NCI-H2107 treated with DMSO at 0.1 percent for 48 hours (cell line): ENCODE measurements around the gene ATG2B.

Experiments
- DNase-seq: peaks from one replicate; lab custom pipeline; 2025; ENCODE audit not compliant: unreplicated experiment; lab: John Stamatoyannopoulos, UW

The ATG2B gene

GRCh38 chr14:96362965-96363750 lies at the start of gene ATG2B, which contains the start of gene GSKIP:
Gene ATG2B, minus strand, starts transcription at chr14:96363341. Its CDS starts 365 bp downstream, at chr14:96362976.
Gene GSKIP, plus strand, starts transcription at chr14:96363526. Its CDS starts 18,722 bp downstream, at chr14:96382248.
- peak; percentile 77 for DNase-seq

GRCh38 chr14:96410119-96410518 lies 47.0 kb upstream of the ATG2B start:
- no peak for DNase-seq

GRCh38 chr14:96409701-96410100 lies 46.6 kb upstream of the ATG2B start:
- no peak for DNase-seq

- DNase-seq = no peak
Observed at GRCh38 chr14:96408608-96409007, 45.5 kb upstream of the ATG2B start.

GRCh38 chr14:96407935-96408570 lies 44.9 kb upstream of the ATG2B start:
- no peak for DNase-seq

GRCh38 chr14:96405677-96406076 lies 42.5 kb upstream of the ATG2B start:
- DNase-seq = no peak

- DNase-seq = no peak
Observed at GRCh38 chr14:96403409-96403808, 40.3 kb upstream of the ATG2B start.

GRCh38 chr14:96400495-96400894 lies 37.4 kb upstream of the ATG2B start:
- DNase-seq = no peak

GRCh38 chr14:96399405-96399804 lies 36.3 kb upstream of the ATG2B start:
- no peak for DNase-seq

- no peak for DNase-seq
Observed at GRCh38 chr14:96398921-96399320, 35.8 kb upstream of the ATG2B start.

- no peak for DNase-seq
Observed at GRCh38 chr14:96398432-96398831, 35.3 kb upstream of the ATG2B start.

GRCh38 chr14:96394047-96394815 lies 31.1 kb upstream of the ATG2B start:
- DNase-seq = no peak

GRCh38 chr14:96393071-96393691 lies 30.0 kb upstream of the ATG2B start:
- no peak for DNase-seq

GRCh38 chr14:96391293-96392118 lies 28.4 kb upstream of the ATG2B start:
- DNase-seq = peak; percentile 96

GRCh38 chr14:96390965-96391292 lies 27.8 kb upstream of the ATG2B start:
- peak; percentile 20 for DNase-seq

- no peak for DNase-seq
Observed at GRCh38 chr14:96385385-96385784, 22.2 kb upstream of the ATG2B start.

GRCh38 chr14:96384740-96385139 lies 21.6 kb upstream of the ATG2B start:
- no peak for DNase-seq

- DNase-seq = no peak
Observed at GRCh38 chr14:96384053-96384452, 20.9 kb upstream of the ATG2B start.

- no peak for DNase-seq
Observed at GRCh38 chr14:96383445-96383844, 20.3 kb upstream of the ATG2B start.

- no peak for DNase-seq
Observed at GRCh38 chr14:96380735-96381134, 17.6 kb upstream of the ATG2B start.

- DNase-seq = no peak
Observed at GRCh38 chr14:96376093-96376492, 13.0 kb upstream of the ATG2B start.
